GM12892 (cell line): Measurements from ENCODE around the gene BAIAP2.

Experiments
- POLR2A ChIP-seq: IDR thresholded peaks from 2 replicates; pipeline ENCODE4 v1.6.1; 2011; ENCODE audit warnings: low read depth, low read length, control low read depth
- TAF1 ChIP-seq: IDR thresholded peaks from 2 replicates; pipeline ENCODE4 v1.6.1; 2011; ENCODE audit warnings: low read depth, mild to moderate bottlenecking, control low read depth, low read length, borderline replicate concordance

- TF ChIP-seq POLR2A (no peak), TAF1 (no peak)
Observed at GRCh38 chr17:81012574-81013447, 22.1 kb upstream of the BAIAP2 start.
